Measurements from ENCODE around the gene ATF4.

DNA sequence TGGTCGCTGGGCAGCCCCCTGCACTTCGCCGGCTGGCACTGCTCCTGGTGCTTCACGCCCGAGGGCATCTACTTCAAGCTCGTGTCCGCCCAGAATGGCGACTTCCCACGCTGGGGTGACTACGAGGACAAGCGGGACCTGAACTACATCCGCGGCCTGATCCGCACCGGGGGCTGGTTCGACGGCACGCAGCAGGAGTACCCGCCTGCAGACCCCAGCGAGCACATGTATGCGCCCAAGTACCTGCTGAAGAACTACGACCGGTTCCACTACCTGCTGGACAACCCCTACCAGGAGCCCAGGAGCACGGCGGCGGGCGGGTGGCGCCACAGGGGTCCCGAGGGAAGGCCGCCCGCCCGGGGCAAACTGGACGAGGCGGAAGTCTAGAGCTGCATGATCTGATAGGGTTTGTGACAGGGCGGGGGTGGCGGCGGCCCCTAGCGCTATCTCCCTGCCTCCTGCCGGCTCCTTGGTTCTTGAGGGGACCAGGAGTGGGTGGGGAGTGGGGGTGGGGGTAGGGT, 31.7 kb upstream of the ATF4 start:
- TF ChIP-seq, protein P1, sequence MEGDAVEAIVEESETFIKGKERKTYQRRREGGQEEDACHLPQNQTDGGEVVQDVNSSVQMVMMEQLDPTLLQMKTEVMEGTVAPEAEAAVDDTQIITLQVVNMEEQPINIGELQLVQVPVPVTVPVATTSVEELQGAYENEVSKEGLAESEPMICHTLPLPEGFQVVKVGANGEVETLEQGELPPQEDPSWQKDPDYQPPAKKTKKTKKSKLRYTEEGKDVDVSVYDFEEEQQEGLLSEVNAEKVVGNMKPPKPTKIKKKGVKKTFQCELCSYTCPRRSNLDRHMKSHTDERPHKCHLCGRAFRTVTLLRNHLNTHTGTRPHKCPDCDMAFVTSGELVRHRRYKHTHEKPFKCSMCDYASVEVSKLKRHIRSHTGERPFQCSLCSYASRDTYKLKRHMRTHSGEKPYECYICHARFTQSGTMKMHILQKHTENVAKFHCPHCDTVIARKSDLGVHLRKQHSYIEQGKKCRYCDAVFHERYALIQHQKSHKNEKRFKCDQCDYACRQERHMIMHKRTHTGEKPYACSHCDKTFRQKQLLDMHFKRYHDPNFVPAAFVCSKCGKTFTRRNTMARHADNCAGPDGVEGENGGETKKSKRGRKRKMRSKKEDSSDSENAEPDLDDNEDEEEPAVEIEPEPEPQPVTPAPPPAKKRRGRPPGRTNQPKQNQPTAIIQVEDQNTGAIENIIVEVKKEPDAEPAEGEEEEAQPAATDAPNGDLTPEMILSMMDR (conservative IDR thresholded peaks at IDR 0.05; ENCODE audit: low read length), result no peak
- TF ChIP-seq EZH2phosphoT487 (IDR thresholded peaks at IDR 0.05; ENCODE audit: borderline replicate concordance), result no peak

Data from Loucy (cell line).